Lower lobe of right lung (tissue), 2 donors: ENCODE data around the gene COL6A3. TPM values are rescaled to one million over a fixed set of nuclear protein-coding genes. Genes with fewer than 3 reads are reported as not detected.

ENCODE experiments used
- ATAC-seq, 2 donors: fragments of 200-7000 bp; cut with Tn5 transposase; one replicate each; pipeline ENCODE4 v1.9.1; 2020 to 2022; ENCODE audit warnings: mild to moderate bottlenecking in 2 of 2, moderate library complexity in 2 of 2
- DNase-seq: peaks from one replicate; pipeline ENCODE4 v3.0.0-alpha.2; 2020
- H3K27ac ChIP-seq: fragments of 200-600 bp; one replicate; pipeline ENCODE4 v1.8.0; 2022
- H3K27me3 ChIP-seq: fragments of 200-600 bp; one replicate; pipeline ENCODE4 v1.8.0; 2022; ENCODE audit warnings: low read depth
- H3K36me3 ChIP-seq: fragments of 200-600 bp; one replicate; pipeline ENCODE4 v1.8.0; 2022; ENCODE audit warnings: mild to moderate bottlenecking
- H3K4me1 ChIP-seq: fragments of 200-600 bp; one replicate; pipeline ENCODE4 v1.8.0; 2022
- H3K4me3 ChIP-seq: fragments of 200-600 bp; one replicate; pipeline ENCODE4 v1.8.0; 2022; ENCODE audit warnings: mild to moderate bottlenecking
- H3K9me3 ChIP-seq: fragments of 200-600 bp; one replicate; pipeline ENCODE4 v1.8.0; 2022
- CTCF ChIP-seq: fragments of 200-600 bp; IDR thresholded peaks from one replicate; pipeline ENCODE4 v1.8.0; 2022; ENCODE audit warnings: antibody characterized with exemption, mild to moderate bottlenecking
- intact Hi-C: fragments of 100-400 bp; cut with DNase I; formaldehyde crosslinking; loops from one replicate; pipeline ENCODE4 v1.11.0; 2022
- total RNA-seq: library from RNA; stranded (reverse); fragmentation: NEBNext Ultra II Directional; extraction: Animal tissue kit (Norgen Biotek cat#: 25700); gene quantifications from one replicate; pipeline ENCODE4 v1.2.1, GENCODE V29; 2021
- donor health status: DM: no; HTN: yes; CAD: no; lungs with severe emphysema.

The COL6A3 gene
- total RNA-seq, 1 donor from 2014 or later = 114 TPM

GRCh38 chr2:237280939-237281338 is 133.0 kb downstream of the COL6A3 start:
- Histone ChIP-seq H3K4me3 (no peak overlapping the region), H3K36me3 (no peaks in the 10 kb centered on the region), H3K27ac (peak overlapping the region; percentile 9), H3K27me3 (no peaks in the 10 kb centered on the region), H3K9me3 (no peaks in the 10 kb centered on the region), H3K4me1 (peaks cover 11% of the 10 kb centered on the region)
- ATAC-seq (no peak), DNase-seq (no peak)
- no peak for TF ChIP-seq CTCF
- intact Hi-C loops = no loop called here

GRCh38 chr2:237280229-237280628 is 133.7 kb downstream of the COL6A3 start:
- DNase-seq (no peak), ATAC-seq (peak in 1 of 2 donors; percentile 36)
- Histone ChIP-seq H3K27me3 (no peaks in the 10 kb centered on the region), H3K36me3 (no peaks in the 10 kb centered on the region), H3K27ac (peak overlapping the region; percentile 2), H3K4me3 (no peak overlapping the region), H3K4me1 (peaks cover 11% of the 10 kb centered on the region), H3K9me3 (no peaks in the 10 kb centered on the region)
- no peak for TF ChIP-seq CTCF
- intact Hi-C loops = no loop called here

- intact Hi-C loops = no loop called here
- Histone ChIP-seq H3K4me1 (peaks cover 11% of the 10 kb centered on the region), H3K36me3 (no peaks in the 10 kb centered on the region), H3K9me3 (no peaks in the 10 kb centered on the region), H3K27me3 (no peaks in the 10 kb centered on the region), H3K4me3 (no peak overlapping the region), H3K27ac (peak overlapping the region; percentile 38)
- TF ChIP-seq CTCF = no peak
- ATAC-seq (no peak), DNase-seq (no peak)
Measured at GRCh38 chr2:237279012-237279768, 134.8 kb downstream of the COL6A3 start.

- H3K4me1 ChIP-seq = peaks cover 11% of the 10 kb centered on the region
- H3K4me3 ChIP-seq = no peak overlapping the region
- TF ChIP-seq CTCF = no peak
- peak overlapping the region; percentile 38 for H3K27ac ChIP-seq
- H3K9me3 ChIP-seq = no peaks in the 10 kb centered on the region
- no peaks in the 10 kb centered on the region for H3K36me3 ChIP-seq
- ATAC-seq (peak; percentile 52 to 61), DNase-seq (no peak)
- intact Hi-C loops = no loop called here
- no peaks in the 10 kb centered on the region for H3K27me3 ChIP-seq
Measured at GRCh38 chr2:237278568-237278967, 135.4 kb downstream of the COL6A3 start.

- no peak for TF ChIP-seq CTCF
- Histone ChIP-seq H3K36me3 (no peaks in the 10 kb centered on the region), H3K27me3 (no peaks in the 10 kb centered on the region), H3K27ac (no peak overlapping the region), H3K4me1 (peaks cover 3% of the 10 kb centered on the region), H3K9me3 (no peaks in the 10 kb centered on the region), H3K4me3 (no peak overlapping the region)
- no peak for DNase-seq
- ATAC-seq = no peak
- intact Hi-C loops = no loop called here
Measured at GRCh38 chr2:237276716-237277490, 137.1 kb downstream of the COL6A3 start.

Other genes starting within 250 kb of the COL6A3 start
- 394 TPM for gene MLPH, start 73.1 kb upstream of the COL6A3 start, total RNA-seq
- not detected for gene PRLH, start 152.4 kb upstream of the COL6A3 start, total RNA-seq
- gene RAB17, start 176.6 kb upstream of the COL6A3 start, total RNA-seq = 60.1 TPM
- 180 TPM for gene LRRFIP1, start 213.4 kb upstream of the COL6A3 start, total RNA-seq